NCI-H69 (cell line): ENCODE results near the gene GRIK3.
"Not testable (repeated sequence)": the region's sequence is repeated elsewhere in the genome, so short reads cannot be mapped to it uniquely, and the experiment has no call there.

Experiments used
- DNase-seq: peaks from one replicate; lab custom pipeline; 2025; lab: John Stamatoyannopoulos, UW

GRIK3 gene

GRCh38 chr1:36787312-36787913 is 246.9 kb downstream of the GRIK3 start:
- peak; percentile 76 for DNase-seq

- no peak for DNase-seq
Measured at GRCh38 chr1:36786425-36786824, 247.9 kb downstream of the GRIK3 start.

- DNase-seq, result no peak
Measured at GRCh38 chr1:36784147-36784859, 250.0 kb downstream of the GRIK3 start.

GRCh38 chr1:36783475-36783874 is 250.8 kb downstream of the GRIK3 start:
- no peak for DNase-seq

GRCh38 chr1:36782785-36783184 is 251.5 kb downstream of the GRIK3 start:
- no peak for DNase-seq

- no peak for DNase-seq
Measured at GRCh38 chr1:36782085-36782484, 252.2 kb downstream of the GRIK3 start.

GRCh38 chr1:36781098-36781497 is 253.2 kb downstream of the GRIK3 start:
- no peak for DNase-seq

GRCh38 chr1:36778740-36779139 is 255.6 kb downstream of the GRIK3 start:
- DNase-seq, result peak; percentile 71

- DNase-seq, result peak; percentile 20
Measured at GRCh38 chr1:36776948-36777831, 257.1 kb downstream of the GRIK3 start.

- DNase-seq, result no peak
Measured at GRCh38 chr1:36776256-36776655, 258.1 kb downstream of the GRIK3 start.

GRCh38 chr1:36775716-36776115 is 258.6 kb downstream of the GRIK3 start:
- peak; percentile 80 for DNase-seq

- peak; percentile 15 for DNase-seq
Measured at GRCh38 chr1:36773827-36774541, 260.3 kb downstream of the GRIK3 start.

GRCh38 chr1:36772647-36773495 is 261.4 kb downstream of the GRIK3 start:
- no peak for DNase-seq

GRCh38 chr1:36771660-36772284 is 262.5 kb downstream of the GRIK3 start:
- DNase-seq, result peak; percentile 92

GRCh38 chr1:36771240-36771639 is 263.1 kb downstream of the GRIK3 start:
- peak; percentile 91 for DNase-seq

- DNase-seq, result peak; percentile 40
Measured at GRCh38 chr1:36769886-36770830, 264.2 kb downstream of the GRIK3 start.

- peak; percentile 90 for DNase-seq
Measured at GRCh38 chr1:36768486-36769178, 265.7 kb downstream of the GRIK3 start.

GRCh38 chr1:36767429-36767828 is 266.9 kb downstream of the GRIK3 start:
- DNase-seq, result not testable (repeated sequence)

GRCh38 chr1:36766481-36766880 is 267.8 kb downstream of the GRIK3 start:
- peak; percentile 50 for DNase-seq
